ENCODE results near the gene CNNM2.
"Not testable (repeated sequence)": the region's sequence is repeated elsewhere in the genome, so short reads cannot be mapped to it uniquely, and the experiment has no call there.

CNNM2 gene

GRCh38 chr10:102998399-102998907 is 80.4 kb downstream of the CNNM2 start:
- TF ChIP-seq POLR2AphosphoS5 (IDR thresholded peaks at IDR 0.05; ENCODE audit: low read depth) (no peak), CTCF (IDR thresholded peaks at IDR 0.05; ENCODE audit: insufficient read depth, low read length) (no peak), REST (IDR thresholded peaks at IDR 0.05; ENCODE audit: insufficient replicate concordance, low read depth) (no peak), GABPA (IDR thresholded peaks at IDR 0.05; ENCODE audit: low read depth) (no peak), SPI1 (IDR thresholded peaks at IDR 0.05; ENCODE audit: borderline replicate concordance, low read depth) (no peak)
- H3K27me3 ChIP-seq (ENCODE audit: insufficient read depth, poor library complexity, severe bottlenecking): no peaks in the 10 kb centered on the region
- no peak overlapping the region for H3K4me3 ChIP-seq (replicated peaks; ENCODE audit: insufficient read depth, low read length)
- no peak for DNase-seq (ENCODE audit: low read depth in 1 of 2, low spot score in 1 of 2)
- H3K27ac ChIP-seq (replicated peaks): no peak overlapping the region

- DNase-seq (ENCODE audit: low read depth in 1 of 2, low spot score in 1 of 2); H3K27ac ChIP-seq (replicated peaks); H3K27me3 ChIP-seq (ENCODE audit: insufficient read depth, poor library complexity, severe bottlenecking); H3K4me3 ChIP-seq (replicated peaks; ENCODE audit: insufficient read depth, low read length): not testable (repeated sequence)
These were observed 82.0 kb downstream of the CNNM2 start for GRCh38 chr10:103000050-103000449.

- no peak for TF ChIP-seq POLR2AphosphoS5 (IDR thresholded peaks at IDR 0.05; ENCODE audit: low read depth)
- no peak for TF ChIP-seq SPI1 (IDR thresholded peaks at IDR 0.05; ENCODE audit: borderline replicate concordance, low read depth)
- TF ChIP-seq REST (IDR thresholded peaks at IDR 0.05; ENCODE audit: insufficient replicate concordance, low read depth): no peak
- TF ChIP-seq CTCF (IDR thresholded peaks at IDR 0.05; ENCODE audit: insufficient read depth, low read length): no peak
- TF ChIP-seq GABPA (IDR thresholded peaks at IDR 0.05; ENCODE audit: low read depth): no peak
- no peak for DNase-seq (ENCODE audit: low read depth in 1 of 2, low spot score in 1 of 2)
- Histone ChIP-seq H3K27me3 (ENCODE audit: insufficient read depth, poor library complexity, severe bottlenecking) (no peaks in the 10 kb centered on the region), H3K4me3 (replicated peaks; ENCODE audit: insufficient read depth, low read length) (no peak overlapping the region), H3K27ac (replicated peaks) (no peak overlapping the region)
These were observed 88.9 kb downstream of the CNNM2 start for GRCh38 chr10:103007017-103007416.

GRCh38 chr10:103013416-103013815 is 95.3 kb downstream of the CNNM2 start:
- H3K4me3 ChIP-seq (replicated peaks; ENCODE audit: insufficient read depth, low read length): no peak overlapping the region
- DNase-seq (ENCODE audit: low read depth in 1 of 2, low spot score in 1 of 2): no peak
- TF ChIP-seq CTCF (IDR thresholded peaks at IDR 0.05; ENCODE audit: insufficient read depth, low read length) (no peak), REST (IDR thresholded peaks at IDR 0.05; ENCODE audit: insufficient replicate concordance, low read depth) (no peak), SPI1 (IDR thresholded peaks at IDR 0.05; ENCODE audit: borderline replicate concordance, low read depth) (no peak), POLR2AphosphoS5 (IDR thresholded peaks at IDR 0.05; ENCODE audit: low read depth) (no peak), GABPA (IDR thresholded peaks at IDR 0.05; ENCODE audit: low read depth) (no peak)
- H3K27ac ChIP-seq (replicated peaks): no peak overlapping the region
- H3K27me3 ChIP-seq (ENCODE audit: insufficient read depth, poor library complexity, severe bottlenecking): no peaks in the 10 kb centered on the region
